ENCODE measurements around the gene PINLYP.

PINLYP gene

DNA sequence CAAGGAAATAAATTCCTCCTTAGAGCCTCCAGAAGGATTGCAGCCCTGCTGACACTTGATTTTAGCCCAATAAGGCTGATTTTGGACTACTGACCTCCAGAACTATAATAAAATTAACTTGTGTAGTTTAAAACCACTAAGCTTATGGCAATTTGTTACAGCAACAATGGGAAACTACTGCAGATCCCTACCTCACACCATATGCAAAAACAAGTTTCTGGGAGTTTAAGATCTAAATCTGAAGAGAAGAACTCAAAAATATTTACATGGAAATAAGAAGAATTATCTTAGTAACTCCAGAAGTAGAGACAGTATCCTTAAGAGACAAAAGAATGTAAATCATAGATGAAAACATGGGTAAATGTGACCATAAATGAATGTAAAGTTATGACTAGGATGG lies 36.7 kb upstream of the PINLYP start:
- peaks cover 8% of the 10 kb centered on the region for H3K9me3 ChIP-seq (ENCODE audit: severe bottlenecking)
- peaks cover 60% of the 10 kb centered on the region for H3K36me3 ChIP-seq
- no peak for DNase-seq
- TF ChIP-seq, protein P1, sequence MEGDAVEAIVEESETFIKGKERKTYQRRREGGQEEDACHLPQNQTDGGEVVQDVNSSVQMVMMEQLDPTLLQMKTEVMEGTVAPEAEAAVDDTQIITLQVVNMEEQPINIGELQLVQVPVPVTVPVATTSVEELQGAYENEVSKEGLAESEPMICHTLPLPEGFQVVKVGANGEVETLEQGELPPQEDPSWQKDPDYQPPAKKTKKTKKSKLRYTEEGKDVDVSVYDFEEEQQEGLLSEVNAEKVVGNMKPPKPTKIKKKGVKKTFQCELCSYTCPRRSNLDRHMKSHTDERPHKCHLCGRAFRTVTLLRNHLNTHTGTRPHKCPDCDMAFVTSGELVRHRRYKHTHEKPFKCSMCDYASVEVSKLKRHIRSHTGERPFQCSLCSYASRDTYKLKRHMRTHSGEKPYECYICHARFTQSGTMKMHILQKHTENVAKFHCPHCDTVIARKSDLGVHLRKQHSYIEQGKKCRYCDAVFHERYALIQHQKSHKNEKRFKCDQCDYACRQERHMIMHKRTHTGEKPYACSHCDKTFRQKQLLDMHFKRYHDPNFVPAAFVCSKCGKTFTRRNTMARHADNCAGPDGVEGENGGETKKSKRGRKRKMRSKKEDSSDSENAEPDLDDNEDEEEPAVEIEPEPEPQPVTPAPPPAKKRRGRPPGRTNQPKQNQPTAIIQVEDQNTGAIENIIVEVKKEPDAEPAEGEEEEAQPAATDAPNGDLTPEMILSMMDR (IDR thresholded peaks at IDR 0.05; ENCODE audit: low read depth, low read length) = no peak
- no peak overlapping the region for H3K27ac ChIP-seq
- no peak overlapping the region for H3K4me3 ChIP-seq (ENCODE audit: low read depth, low read length)
- no peaks in the 10 kb centered on the region for H3K27me3 ChIP-seq (ENCODE audit: insufficient read depth, low read depth, severe bottlenecking)

DNA sequence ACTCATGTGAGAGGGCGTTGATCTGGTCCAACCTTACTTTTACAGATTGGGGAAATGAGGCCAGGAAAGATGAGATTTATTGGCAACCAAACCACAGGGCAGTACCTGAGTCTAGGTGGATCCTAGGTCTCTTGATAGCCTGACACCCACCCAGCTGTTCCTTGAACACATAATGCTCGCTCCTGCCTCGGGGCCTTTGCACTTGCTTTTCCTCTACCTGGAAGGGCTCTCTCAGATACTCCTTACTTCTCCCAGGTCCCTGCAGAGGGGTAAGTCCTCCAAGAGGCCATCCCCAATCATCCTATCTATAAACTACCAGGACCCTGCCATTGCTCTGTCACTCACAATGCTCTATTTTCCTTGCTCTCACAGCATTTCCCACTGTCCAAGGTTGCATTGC lies 35.2 kb upstream of the PINLYP start:
- Histone ChIP-seq H3K9me3 (ENCODE audit: severe bottlenecking) (peaks cover 8% of the 10 kb centered on the region), H3K4me3 (ENCODE audit: low read depth, low read length) (no peak overlapping the region), H3K27me3 (ENCODE audit: insufficient read depth, low read depth, severe bottlenecking) (no peaks in the 10 kb centered on the region), H3K27ac (no peak overlapping the region), H3K36me3 (peaks cover 68% of the 10 kb centered on the region)
- no peak for DNase-seq
- TF ChIP-seq, protein P1 (IDR thresholded peaks at IDR 0.05; ENCODE audit: low read depth, low read length) = no peak

DNA sequence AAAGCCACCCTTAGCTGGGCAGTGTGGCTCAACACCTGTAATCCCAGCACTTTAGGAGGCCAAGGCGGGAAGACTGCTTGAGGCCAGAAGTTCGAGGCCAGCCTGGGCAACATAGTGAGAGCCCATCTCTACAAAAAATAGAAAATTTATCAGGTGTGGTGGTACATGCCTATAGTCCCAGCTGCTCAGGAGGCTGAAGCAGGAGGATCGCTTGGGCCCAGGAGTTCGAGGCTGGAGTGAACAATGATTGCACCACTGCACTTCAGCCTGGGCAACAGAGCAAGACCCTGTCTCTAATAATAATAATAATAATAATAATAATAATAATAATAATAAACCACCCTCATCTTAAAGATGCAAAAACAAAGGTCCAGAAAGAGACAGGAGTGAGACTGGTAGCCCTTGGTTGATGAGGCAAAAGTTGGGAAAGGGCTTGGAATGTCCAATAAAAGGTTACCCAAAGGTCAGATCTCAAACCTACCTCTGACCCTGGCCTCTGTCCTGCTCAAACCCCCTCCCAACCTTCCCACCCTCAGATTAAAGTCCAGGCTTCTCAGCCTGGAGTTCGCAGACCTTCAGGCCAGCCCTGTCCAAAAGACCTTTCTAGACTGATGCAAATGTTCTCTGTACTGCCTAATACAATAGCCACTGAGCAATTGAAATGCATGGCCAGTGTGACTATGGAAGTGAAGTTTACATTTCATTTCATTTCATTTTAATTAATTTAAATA lies 33.5 kb upstream of the PINLYP start:
- no peak for DNase-seq
- no peak overlapping the region for H3K27ac ChIP-seq
- TF ChIP-seq, protein P1 (IDR thresholded peaks at IDR 0.05; ENCODE audit: low read depth, low read length) = no peak
- peaks cover 8% of the 10 kb centered on the region for H3K9me3 ChIP-seq (ENCODE audit: severe bottlenecking)
- no peaks in the 10 kb centered on the region for H3K27me3 ChIP-seq (ENCODE audit: insufficient read depth, low read depth, severe bottlenecking)
- peaks cover 68% of the 10 kb centered on the region for H3K36me3 ChIP-seq
- H3K4me3 ChIP-seq (ENCODE audit: low read depth, low read length) = no peak overlapping the region

DNA sequence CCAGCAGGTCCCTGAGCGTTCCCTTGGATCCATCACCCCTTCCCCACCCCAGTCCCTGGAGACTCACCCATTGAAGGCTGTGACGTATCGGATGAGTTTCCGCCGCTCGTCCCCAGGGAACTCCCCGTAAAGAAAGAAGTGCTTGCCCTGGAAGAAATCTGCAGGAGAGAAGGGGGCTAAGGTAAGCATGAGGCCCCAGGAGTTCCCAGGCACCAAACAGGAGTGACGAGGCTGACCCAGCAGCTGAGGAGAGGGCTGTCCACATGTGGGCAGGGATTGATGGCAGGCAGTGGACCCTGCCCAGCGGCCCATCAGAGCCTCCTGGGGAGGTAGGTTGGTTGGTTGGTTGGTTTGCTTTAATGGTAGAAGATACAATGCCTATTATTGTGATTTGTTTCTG lies 31.5 kb upstream of the PINLYP start:
- TF ChIP-seq, protein P1 (IDR thresholded peaks at IDR 0.05; ENCODE audit: low read depth, low read length) = no peak
- Histone ChIP-seq H3K36me3 (peaks cover 59% of the 10 kb centered on the region), H3K9me3 (ENCODE audit: severe bottlenecking) (peaks cover 5% of the 10 kb centered on the region)

DNA sequence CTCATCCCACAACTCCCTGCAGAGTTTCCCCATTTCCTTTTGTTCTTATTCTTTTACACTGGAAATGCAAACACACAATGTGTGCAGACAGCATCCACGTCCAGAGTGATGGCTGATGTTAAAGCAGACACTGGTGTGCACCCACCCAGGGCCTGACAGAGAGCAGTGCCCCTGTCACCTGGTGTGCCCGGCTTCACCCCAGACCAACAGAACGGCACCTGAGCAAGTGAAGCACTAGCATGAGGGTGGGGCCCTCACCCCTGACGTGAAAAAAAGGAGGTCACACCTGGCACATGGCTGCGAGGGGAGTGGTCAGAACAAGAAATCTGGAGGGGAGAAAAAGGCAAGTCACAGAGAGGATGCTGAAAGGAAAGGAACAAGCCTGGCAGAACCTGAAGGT lies 30.3 kb upstream of the PINLYP start:
- no peak overlapping the region for H3K27ac ChIP-seq

More for the DNA sequence above, 31.5 kb upstream of the PINLYP start:
- H3K27me3 ChIP-seq (ENCODE audit: insufficient read depth, low read depth, severe bottlenecking) = no peaks in the 10 kb centered on the region
- no peak overlapping the region for H3K27ac ChIP-seq
- no peak overlapping the region for H3K4me3 ChIP-seq (ENCODE audit: low read depth, low read length)
- DNase-seq = no peak

More for the DNA sequence above, 30.3 kb upstream of the PINLYP start:
- Histone ChIP-seq H3K9me3 (ENCODE audit: severe bottlenecking) (no peaks in the 10 kb centered on the region), H3K4me3 (ENCODE audit: low read depth, low read length) (no peak overlapping the region), H3K27me3 (ENCODE audit: insufficient read depth, low read depth, severe bottlenecking) (no peaks in the 10 kb centered on the region), H3K36me3 (peaks cover 61% of the 10 kb centered on the region)
- no peak for DNase-seq
- TF ChIP-seq, protein P1 (IDR thresholded peaks at IDR 0.05; ENCODE audit: low read depth, low read length) = no peak
